Peyer's patch (tissue), 4 donors: Measurements from ENCODE around the gene PRDM15. TPM values are rescaled to one million over a fixed set of nuclear protein-coding genes. Genes with fewer than 3 reads are reported as not detected.
A peak's percentile ranks its signal among the peaks of the same experiment; 100 is the strongest.

Experiments
- DNase-seq, 3 donors: peaks; one replicate each; pipeline ENCODE4 v3.0.0-alpha.2; 2017 to 2019
- H3K27ac ChIP-seq, 4 donors: fragments of 200-600 bp; sonication (generic); one replicate each; pipeline ENCODE4 v1.5.1; 2016 to 2019
- H3K27me3 ChIP-seq, 2 donors: fragments of 200-600 bp; sonication (generic); one replicate each; pipeline ENCODE4 v1.5.1; 2019
- H3K36me3 ChIP-seq, 3 donors: fragments of 200-600 bp; sonication (generic); one replicate each; pipeline ENCODE4 v1.5.1; 2016 to 2019
- H3K4me1 ChIP-seq, 4 donors: fragments of 200-600 bp; sonication (generic); one replicate each; pipeline ENCODE4 v1.5.1; 2016 to 2019
- H3K4me3 ChIP-seq, 4 donors: fragments of 200-600 bp; sonication (generic); 1 replicate in 3 of 4; 2 replicates in 1 of 4; pipeline ENCODE4 v1.5.1; 2016 to 2019; ENCODE audit warnings: mild to moderate bottlenecking in 1 of 4
- H3K9me3 ChIP-seq, 4 donors: fragments of 200-600 bp; sonication (generic); one replicate each; pipeline ENCODE4 v1.5.1; 2016 to 2019; ENCODE audit warnings: mild to moderate bottlenecking in 1 of 4
- POLR2A ChIP-seq, 2 donors: fragments of 450-650 bp; IDR thresholded peaks; one replicate each; pipeline ENCODE4 v1.5.1; 2017; ENCODE audit warnings: antibody characterized with exemption in 2 of 2, mild to moderate bottlenecking in 2 of 2, moderate library complexity in 2 of 2
- total RNA-seq, 4 donors: library from RNA; depleted of rRNA; stranded (reverse); fragments of >200 nt; gene quantifications; one replicate each; pipeline ENCODE4 v1.1.0, GENCODE V29; 2016
- TF ChIP-seq, protein P1 (sequence below), 6 experiments: fragments of 450-650 bp in 4 of 6; fragments of 200-600 bp in 2 of 6; sonication (generic) in 1 of 6; IDR thresholded peaks; one replicate each; pipeline ENCODE4 v1.5.1; 2017 to 2019; ENCODE audit warnings: antibody characterized with exemption in 6 of 6, mild to moderate bottlenecking in 3 of 6, moderate library complexity in 1 of 6

The PRDM15 gene
- total RNA-seq, 4 donors from 2014 or later: 9.3 to 47.9 (median 16.9) TPM

DNA sequence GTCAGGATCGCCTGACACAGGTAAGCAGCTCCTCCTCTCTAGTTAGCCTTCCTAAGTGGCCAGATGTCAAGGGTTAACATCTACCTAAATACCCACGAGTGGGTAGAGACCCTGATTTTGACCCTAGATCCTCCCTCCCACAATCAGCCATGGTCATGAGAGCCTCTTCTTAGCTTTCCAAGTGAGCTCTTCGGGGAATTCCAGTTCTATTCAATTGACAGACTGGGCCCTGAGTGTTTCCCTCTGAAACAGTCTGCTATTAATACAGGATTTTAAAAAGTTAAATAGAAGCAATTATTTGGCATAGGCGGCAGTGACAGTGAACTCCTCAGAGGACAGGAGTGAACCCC lies 46.6 kb upstream of the PRDM15 start:
- peaks cover 0 to 24% (median 18%) of the 10 kb centered on the region in 4 donors for H3K4me1 ChIP-seq
- no peak for DNase-seq
- no peaks in the 10 kb centered on the region for H3K9me3 ChIP-seq
- H3K27me3 ChIP-seq: no peaks in the 10 kb centered on the region
- TF ChIP-seq, protein P1, sequence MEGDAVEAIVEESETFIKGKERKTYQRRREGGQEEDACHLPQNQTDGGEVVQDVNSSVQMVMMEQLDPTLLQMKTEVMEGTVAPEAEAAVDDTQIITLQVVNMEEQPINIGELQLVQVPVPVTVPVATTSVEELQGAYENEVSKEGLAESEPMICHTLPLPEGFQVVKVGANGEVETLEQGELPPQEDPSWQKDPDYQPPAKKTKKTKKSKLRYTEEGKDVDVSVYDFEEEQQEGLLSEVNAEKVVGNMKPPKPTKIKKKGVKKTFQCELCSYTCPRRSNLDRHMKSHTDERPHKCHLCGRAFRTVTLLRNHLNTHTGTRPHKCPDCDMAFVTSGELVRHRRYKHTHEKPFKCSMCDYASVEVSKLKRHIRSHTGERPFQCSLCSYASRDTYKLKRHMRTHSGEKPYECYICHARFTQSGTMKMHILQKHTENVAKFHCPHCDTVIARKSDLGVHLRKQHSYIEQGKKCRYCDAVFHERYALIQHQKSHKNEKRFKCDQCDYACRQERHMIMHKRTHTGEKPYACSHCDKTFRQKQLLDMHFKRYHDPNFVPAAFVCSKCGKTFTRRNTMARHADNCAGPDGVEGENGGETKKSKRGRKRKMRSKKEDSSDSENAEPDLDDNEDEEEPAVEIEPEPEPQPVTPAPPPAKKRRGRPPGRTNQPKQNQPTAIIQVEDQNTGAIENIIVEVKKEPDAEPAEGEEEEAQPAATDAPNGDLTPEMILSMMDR (IDR thresholded peaks at IDR 0.05): no peak
- peak overlapping the region; percentile 38 to 63 (median 45) for H3K4me3 ChIP-seq
- no peaks in the 10 kb centered on the region for H3K36me3 ChIP-seq
- H3K27ac ChIP-seq: peak overlapping the region; percentile 76 to 92 (median 84)

DNA sequence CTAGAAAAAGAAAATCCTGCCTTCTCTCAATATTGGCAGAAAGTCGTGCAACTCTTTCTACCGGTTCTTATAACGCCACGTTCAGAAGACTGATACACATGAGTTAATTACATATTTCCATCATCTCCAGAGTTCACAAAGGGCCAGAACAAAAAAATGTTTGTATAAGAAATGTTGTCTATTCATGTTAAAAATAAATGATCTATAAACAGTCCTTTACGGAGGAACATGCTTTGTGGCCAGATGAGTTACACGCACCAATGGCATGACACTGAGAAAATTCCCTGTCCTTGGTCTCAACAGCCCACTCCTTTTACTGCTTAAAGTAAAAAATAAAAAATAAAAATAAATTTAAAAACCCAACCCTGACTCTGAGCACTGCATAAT lies 45.2 kb upstream of the PRDM15 start:
- Histone ChIP-seq H3K9me3 (no peaks in the 10 kb centered on the region), H3K27me3 (no peaks in the 10 kb centered on the region), H3K4me3 (no peak overlapping the region), H3K27ac (peak overlapping the region; percentile 53 to 76 (median 64)), H3K4me1 (peaks cover 0 to 24% (median 18%) of the 10 kb centered on the region in 4 donors), H3K36me3 (no peaks in the 10 kb centered on the region)
- no peak for TF ChIP-seq POLR2A (IDR thresholded peaks at IDR 0.05)
- TF ChIP-seq, protein P1 (IDR thresholded peaks at IDR 0.05): no peak
- no peak for DNase-seq

DNA sequence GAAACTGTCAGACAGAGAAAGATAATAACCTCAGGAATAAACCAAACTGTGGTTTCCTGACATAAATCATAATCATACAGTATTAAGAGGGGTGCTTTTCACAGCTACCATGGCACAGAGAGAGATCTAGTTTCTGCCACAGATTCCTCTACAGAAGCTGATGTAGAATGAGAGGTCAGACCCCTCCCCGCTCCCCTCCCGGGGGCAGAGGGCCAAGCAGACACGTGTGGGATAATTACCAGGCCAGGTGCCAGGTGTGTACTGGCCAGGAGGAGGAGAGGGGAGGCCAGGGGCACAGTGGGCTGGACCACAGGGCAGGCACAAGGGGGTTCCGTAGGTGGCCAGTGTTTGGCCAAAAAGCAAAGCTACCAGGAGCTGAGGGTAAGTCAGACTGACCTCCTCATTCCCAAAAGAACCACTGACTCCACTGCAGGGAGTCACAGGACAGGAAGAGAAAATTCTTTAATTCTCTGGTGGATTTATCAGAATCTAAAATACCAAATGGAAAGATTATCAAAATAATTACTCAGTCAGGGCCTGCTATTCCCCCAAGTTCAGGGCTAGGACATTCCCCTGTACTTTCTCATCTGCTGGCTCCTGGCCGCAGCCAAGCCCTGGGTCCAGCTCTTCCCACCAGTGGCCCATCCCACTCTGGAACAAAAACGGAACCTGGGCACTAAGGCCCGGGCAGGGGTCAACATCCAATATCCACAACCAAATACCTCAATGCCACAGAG lies 44.7 kb upstream of the PRDM15 start:
- no peak for DNase-seq
- H3K27me3 ChIP-seq: no peaks in the 10 kb centered on the region
- H3K4me3 ChIP-seq: no peak overlapping the region
- TF ChIP-seq, protein P1 (IDR thresholded peaks at IDR 0.05): no peak
- TF ChIP-seq POLR2A (IDR thresholded peaks at IDR 0.05): no peak
- peaks cover 0 to 24% (median 18%) of the 10 kb centered on the region in 4 donors for H3K4me1 ChIP-seq
- H3K36me3 ChIP-seq: no peaks in the 10 kb centered on the region
- no peaks in the 10 kb centered on the region for H3K9me3 ChIP-seq
- peak overlapping the region; percentile 53 to 76 (median 64) for H3K27ac ChIP-seq

DNA sequence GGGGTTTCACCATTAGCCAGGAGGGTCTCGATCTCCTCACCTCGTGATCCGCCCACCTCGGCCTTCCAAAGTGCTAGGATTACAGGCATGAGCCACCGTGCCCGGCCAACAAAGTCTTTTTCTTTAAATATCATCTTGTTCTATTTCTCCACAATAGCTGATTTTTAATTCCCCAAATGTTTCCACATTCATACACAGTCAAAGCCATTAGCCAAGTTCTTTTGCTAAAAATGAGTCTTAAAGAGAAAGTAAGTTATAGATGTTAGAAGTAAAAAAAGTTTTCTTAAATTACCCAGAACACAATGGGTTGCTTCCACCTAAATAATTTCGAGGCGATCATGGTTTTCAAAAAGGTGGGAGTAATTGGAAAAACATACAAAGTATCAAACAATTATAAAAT lies 44.0 kb upstream of the PRDM15 start:
- TF ChIP-seq POLR2A (IDR thresholded peaks at IDR 0.05): no peak
- TF ChIP-seq, protein P1 (IDR thresholded peaks at IDR 0.05): no peak
- DNase-seq: no peak
- H3K4me3 ChIP-seq: no peak overlapping the region
- H3K36me3 ChIP-seq: peaks cover 0 to under 1% (median 0%) of the 10 kb centered on the region in 3 donors
- no peaks in the 10 kb centered on the region for H3K9me3 ChIP-seq
- peaks cover 0 to 24% (median 18%) of the 10 kb centered on the region in 4 donors for H3K4me1 ChIP-seq
- no peaks in the 10 kb centered on the region for H3K27me3 ChIP-seq
- H3K27ac ChIP-seq: peak overlapping the region in 3 of 4 donors; percentile 53 to 76 (median 58)

DNA sequence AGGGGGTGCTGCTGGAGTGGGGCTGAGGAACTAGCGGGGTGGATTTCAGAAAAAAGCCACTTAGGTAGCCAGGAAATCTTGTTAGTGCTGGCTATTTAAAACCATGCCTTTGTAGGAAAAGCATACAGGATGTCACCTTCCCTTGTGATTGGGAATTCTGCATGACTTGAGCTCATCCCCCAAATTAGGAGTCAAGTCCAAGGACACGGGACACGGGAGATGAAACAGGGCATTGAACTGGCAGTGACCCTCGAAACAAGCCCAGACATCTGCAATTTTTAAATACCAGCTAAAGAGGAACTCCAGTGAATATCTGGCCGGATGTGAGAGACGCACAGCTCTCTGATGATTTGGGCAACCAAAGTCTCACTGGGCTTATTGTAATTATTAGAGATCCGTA lies 41.9 kb upstream of the PRDM15 start:
- H3K36me3 ChIP-seq: peaks cover 0 to 17% (median 0%) of the 10 kb centered on the region in 3 donors
- TF ChIP-seq POLR2A (IDR thresholded peaks at IDR 0.05): no peak
- TF ChIP-seq, protein P1 (IDR thresholded peaks at IDR 0.05): no peak
- no peak overlapping the region for H3K4me3 ChIP-seq
- peak overlapping the region in 1 of 4 donors; percentile 38 for H3K27ac ChIP-seq
- no peaks in the 10 kb centered on the region for H3K9me3 ChIP-seq
- peaks cover 0 to 14% (median 13%) of the 10 kb centered on the region in 4 donors for H3K4me1 ChIP-seq
- no peaks in the 10 kb centered on the region for H3K27me3 ChIP-seq
- peak in 1 of 3 donors; percentile 46 for DNase-seq
